Naive thymus-derived CD4-positive, alpha-beta T cell (primary cell): Measurements from ENCODE around the gene LDLRAD4. TPM values are rescaled to one million over a fixed set of nuclear protein-coding genes. Genes with fewer than 3 reads are reported as not detected.

Experiments used
- ATAC-seq: fragments of 150-1000 bp; cut with Tn5 transposase; 2 replicates; pipeline ENCODE4 v1.10.0; 2021; ENCODE audit warnings: mild to moderate bottlenecking, moderate library complexity
- CTCF ChIA-PET: fragments of 350-600 bp; sonication (Branson Sonifier 250); formaldehyde crosslinking; loops from one replicate; lab custom pipeline; 2021; ENCODE audit warnings: antibody characterized with exemption; lab: Charles Lee
- POLR2A ChIA-PET: fragments of 350-600 bp; sonication (Branson Sonifier 250); formaldehyde crosslinking; loops from one replicate; lab custom pipeline; 2021; ENCODE audit warnings: antibody characterized with exemption, inconsistent platforms; lab: Charles Lee
- DNase-seq, 9 donors: peaks; one replicate each; pipeline versions ENCODE4 v3.0.0 to v3.0.0-alpha.2; 2020 to 2022; ENCODE audit warnings: mixed read lengths in 1 of 9
- H3K27ac ChIP-seq: one replicate; pipeline ENCODE4 v1.7.0; 2013; ENCODE audit warnings: mild to moderate bottlenecking, low read depth, low read length, moderate library complexity
- H3K27me3 ChIP-seq, 2 donors: one replicate each; pipeline ENCODE4 v1.7.0; 2013; ENCODE audit warnings: low read length in 2 of 2, mild to moderate bottlenecking in 2 of 2, moderate library complexity in 2 of 2; ENCODE audit not compliant: control insufficient read depth in 2 of 2, insufficient read depth in 2 of 2
- H3K36me3 ChIP-seq, 3 experiments: 1 replicate in 2 of 3; 2 replicates in 1 of 3; pipeline ENCODE4 v1.7.0; 2013; ENCODE audit warnings: low read length in 3 of 3, mild to moderate bottlenecking in 3 of 3, moderate library complexity in 1 of 3; ENCODE audit not compliant: insufficient read depth in 3 of 3, control insufficient read depth in 2 of 3
- H3K4me1 ChIP-seq, 2 donors: one replicate each; pipeline ENCODE4 v1.7.0; 2013; ENCODE audit warnings: low read length in 2 of 2, mild to moderate bottlenecking in 2 of 2, moderate library complexity in 1 of 2; ENCODE audit not compliant: control insufficient read depth in 2 of 2, insufficient read depth in 2 of 2
- H3K4me3 ChIP-seq: 2 replicates; pipeline ENCODE4 v1.7.0; 2013; ENCODE audit warnings: mild to moderate bottlenecking, low read length
- H3K9me3 ChIP-seq, 3 experiments: 1 replicate in 2 of 3; 2 replicates in 1 of 3; pipeline ENCODE4 v1.7.0; 2013; ENCODE audit warnings: low read length in 3 of 3; ENCODE audit not compliant: control insufficient read depth in 2 of 3
- H3K27ac Mint-ChIP-seq, 9 donors: one replicate each; pipeline ENCODE4 v1.8.0; 2020 to 2022; ENCODE audit warnings: mixed read lengths in 9 of 9, mild to moderate bottlenecking in 8 of 9, moderate library complexity in 5 of 9, inconsistent platforms in 2 of 9
- H3K27me3 Mint-ChIP-seq, 5 donors: one replicate each; pipeline ENCODE4 v1.8.0; 2021 to 2022; ENCODE audit warnings: mixed read lengths in 5 of 5, mild to moderate bottlenecking in 1 of 5
- H3K36me3 Mint-ChIP-seq, 5 donors: one replicate each; pipeline ENCODE4 v1.8.0; 2020 to 2022; ENCODE audit warnings: mixed read lengths in 5 of 5, mild to moderate bottlenecking in 3 of 5, inconsistent platforms in 1 of 5
- H3K4me1 Mint-ChIP-seq, 7 donors: one replicate each; pipeline ENCODE4 v1.8.0; 2020 to 2022; ENCODE audit warnings: mixed read lengths in 7 of 7, mild to moderate bottlenecking in 3 of 7, inconsistent platforms in 1 of 7
- H3K4me3 Mint-ChIP-seq, 10 donors: one replicate each; pipeline ENCODE4 v1.8.0; 2020 to 2022; ENCODE audit warnings: mild to moderate bottlenecking in 10 of 10, mixed read lengths in 10 of 10, moderate library complexity in 6 of 10, inconsistent platforms in 2 of 10
- H3K9me3 Mint-ChIP-seq, 11 donors: one replicate each; pipeline ENCODE4 v1.8.0; 2020 to 2022; ENCODE audit warnings: mixed read lengths in 11 of 11, mild to moderate bottlenecking in 4 of 11, inconsistent platforms in 1 of 11, moderate library complexity in 1 of 11
- intact Hi-C, 2 donors: fragments of 100-400 bp; cut with micrococcal nuclease; formaldehyde crosslinking; loops; one replicate each; pipeline ENCODE4 v1.15.1; 2023
- polyA plus RNA-seq, 2 donors: library from polyadenylated mRNA; unstranded; fragments of 300-500 nt; fragmentation: Illumina TruSeq; gene quantifications; one replicate each; pipeline ENCODE4 v1.2.3, GENCODE V29; 2021
- total RNA-seq, 6 experiments: library from RNA in 5 of 6; stranded (reverse) in 5 of 6; gene quantifications; 1 replicate in 5 of 6; 2 replicates in 1 of 6; pipeline ENCODE4 v1.2.3 and lab custom pipeline; 2021 to 2026

The LDLRAD4 gene
- total and polyA plus RNA-seq, 7 experiments from 2014 or later: 13.0 to 84.3 (median 53.7) TPM

- ChIA-PET CTCF (no interaction called here), POLR2A (no interaction called here)
- intact Hi-C loops: no loop called here
- ATAC-seq (no peak), DNase-seq (no peak)
- H3K36me3 Mint-ChIP-seq: peaks cover 0 to 3% (median 0%) of the 10 kb centered on the region in 5 donors
- no peaks in the 10 kb centered on the region for H3K27me3 ChIP-seq
- peaks cover 0 to 12% (median 5%) of the 10 kb centered on the region in 5 donors for H3K27me3 Mint-ChIP-seq
- no peak overlapping the region for H3K27ac ChIP-seq
- H3K9me3 Mint-ChIP-seq: no peaks in the 10 kb centered on the region
- H3K4me1 Mint-ChIP-seq: peaks cover 0 to 9% (median 0%) of the 10 kb centered on the region in 7 donors
- H3K36me3 ChIP-seq: no peaks in the 10 kb centered on the region
- H3K27ac Mint-ChIP-seq: peak overlapping the region in 1 of 9 donors; percentile 6
- H3K9me3 ChIP-seq: no peaks in the 10 kb centered on the region
- no peak overlapping the region for H3K4me3 Mint-ChIP-seq
- no peak overlapping the region for H3K4me3 ChIP-seq
- H3K4me1 ChIP-seq: no peaks in the 10 kb centered on the region
These were observed 34.2 kb upstream of the LDLRAD4 start for GRCh38 chr18:13184396-13184795.

GRCh38 chr18:13185675-13186198, 32.8 kb upstream of the LDLRAD4 start:
- no peak overlapping the region for H3K27ac Mint-ChIP-seq
- no peak for ATAC-seq

GRCh38 chr18:13186687-13187086, 31.9 kb upstream of the LDLRAD4 start:
- Histone ChIP-seq H3K36me3 (no peaks in the 10 kb centered on the region), H3K4me1 (no peaks in the 10 kb centered on the region), H3K4me3 (no peak overlapping the region), H3K27ac (no peak overlapping the region), H3K27me3 (no peaks in the 10 kb centered on the region), H3K9me3 (no peaks in the 10 kb centered on the region)
- Mint-ChIP-seq H3K4me1 (no peaks in the 10 kb centered on the region), H3K27me3 (peaks cover 0 to 21% (median 3%) of the 10 kb centered on the region in 5 donors), H3K36me3 (peaks cover 0 to 2% (median 0%) of the 10 kb centered on the region in 5 donors), H3K27ac (no peak overlapping the region), H3K9me3 (no peaks in the 10 kb centered on the region), H3K4me3 (no peak overlapping the region)
- ATAC-seq: no peak
- CTCF ChIA-PET: interaction anchor here (1.1 kb wide), 1 partner anchor 14 kb away, joined by 5 read pairs; no protein-coding TSS in a partner anchor
- POLR2A ChIA-PET: no interaction called here
- DNase-seq: no peak
- intact Hi-C loops: no loop called here

More at GRCh38 chr18:13185675-13186198, 32.8 kb upstream of the LDLRAD4 start:
- H3K9me3 ChIP-seq: no peaks in the 10 kb centered on the region
- Mint-ChIP-seq H3K9me3 (no peaks in the 10 kb centered on the region), H3K27me3 (peaks cover 0 to 18% (median 5%) of the 10 kb centered on the region in 5 donors), H3K4me1 (no peaks in the 10 kb centered on the region), H3K36me3 (peaks cover 0 to 3% (median 0%) of the 10 kb centered on the region in 5 donors), H3K4me3 (no peak overlapping the region)
- no peak for DNase-seq
- no peaks in the 10 kb centered on the region for H3K4me1 ChIP-seq
- H3K27me3 ChIP-seq: no peaks in the 10 kb centered on the region
- no peaks in the 10 kb centered on the region for H3K36me3 ChIP-seq
- intact Hi-C loops: no loop called here
- ChIA-PET POLR2A (no interaction called here), CTCF (no interaction called here)
- no peak overlapping the region for H3K4me3 ChIP-seq
- H3K27ac ChIP-seq: no peak overlapping the region

- H3K9me3 Mint-ChIP-seq: no peaks in the 10 kb centered on the region
- intact Hi-C loops: no loop called here
- no peak overlapping the region for H3K4me3 Mint-ChIP-seq
- no peaks in the 10 kb centered on the region for H3K36me3 Mint-ChIP-seq
- ChIA-PET CTCF (interaction anchor here (0.6 to 1.1 kb wide), 2 partner anchors 10 to 15 kb away, joined by 3 to 5 read pairs; no protein-coding TSS in a partner anchor), POLR2A (no interaction called here)
- Histone ChIP-seq H3K4me1 (no peaks in the 10 kb centered on the region), H3K9me3 (no peaks in the 10 kb centered on the region), H3K4me3 (no peak overlapping the region), H3K27me3 (no peaks in the 10 kb centered on the region), H3K27ac (no peak overlapping the region), H3K36me3 (no peaks in the 10 kb centered on the region)
- DNase-seq (no peak), ATAC-seq (no peak)
- H3K27ac Mint-ChIP-seq: no peak overlapping the region
- H3K4me1 Mint-ChIP-seq: no peaks in the 10 kb centered on the region
- H3K27me3 Mint-ChIP-seq: peaks cover 0 to 17% (median 0%) of the 10 kb centered on the region in 5 donors
These were observed 31.1 kb upstream of the LDLRAD4 start for GRCh38 chr18:13187498-13187897.

- H3K4me3 Mint-ChIP-seq: no peak overlapping the region
- POLR2A ChIA-PET: no interaction called here
These were observed 27.5 kb upstream of the LDLRAD4 start for GRCh38 chr18:13191031-13191430.

GRCh38 chr18:13191779-13192178, 26.8 kb upstream of the LDLRAD4 start:
- no peaks in the 10 kb centered on the region for H3K4me1 ChIP-seq
- ChIA-PET POLR2A (no interaction called here), CTCF (no interaction called here)
- H3K27me3 ChIP-seq: no peaks in the 10 kb centered on the region
- no peaks in the 10 kb centered on the region for H3K36me3 Mint-ChIP-seq
- H3K4me3 Mint-ChIP-seq: no peak overlapping the region
- DNase-seq (no peak), ATAC-seq (no peak)
- intact Hi-C loops: no loop called here
- no peak overlapping the region for H3K4me3 ChIP-seq
- no peaks in the 10 kb centered on the region for H3K4me1 Mint-ChIP-seq
- no peak overlapping the region for H3K27ac ChIP-seq
- H3K27ac Mint-ChIP-seq: no peak overlapping the region
- H3K9me3 ChIP-seq: no peaks in the 10 kb centered on the region
- H3K36me3 ChIP-seq: no peaks in the 10 kb centered on the region
- peaks cover 0 to 26% (median 0%) of the 10 kb centered on the region in 5 donors for H3K27me3 Mint-ChIP-seq
- H3K9me3 Mint-ChIP-seq: peaks cover 0 to 12% (median 0%) of the 10 kb centered on the region in 11 donors

More at GRCh38 chr18:13191031-13191430, 27.5 kb upstream of the LDLRAD4 start:
- Histone ChIP-seq H3K27ac (no peak overlapping the region), H3K27me3 (no peaks in the 10 kb centered on the region), H3K4me1 (no peaks in the 10 kb centered on the region), H3K36me3 (no peaks in the 10 kb centered on the region), H3K4me3 (no peak overlapping the region), H3K9me3 (no peaks in the 10 kb centered on the region)
- H3K27ac Mint-ChIP-seq: no peak overlapping the region
- DNase-seq (no peak), ATAC-seq (no peak)
- intact Hi-C loops: no loop called here
- peaks cover 0 to 26% (median 0%) of the 10 kb centered on the region in 5 donors for H3K27me3 Mint-ChIP-seq
- peaks cover 0 to 12% (median 0%) of the 10 kb centered on the region in 11 donors for H3K9me3 Mint-ChIP-seq
- no peaks in the 10 kb centered on the region for H3K36me3 Mint-ChIP-seq
- CTCF ChIA-PET: no interaction called here
- H3K4me1 Mint-ChIP-seq: no peaks in the 10 kb centered on the region

GRCh38 chr18:13192970-13193369, 25.6 kb upstream of the LDLRAD4 start:
- Mint-ChIP-seq H3K4me3 (no peak overlapping the region), H3K4me1 (no peaks in the 10 kb centered on the region), H3K27me3 (peaks cover 0 to 31% (median 2%) of the 10 kb centered on the region in 5 donors), H3K27ac (no peak overlapping the region), H3K36me3 (peaks cover 0 to under 1% (median 0%) of the 10 kb centered on the region in 5 donors), H3K9me3 (peaks cover 0 to 14% (median 2%) of the 10 kb centered on the region in 11 donors)
- CTCF ChIA-PET: no interaction called here
- H3K9me3 ChIP-seq: no peaks in the 10 kb centered on the region
- DNase-seq (no peak), ATAC-seq (no peak)
- H3K27ac ChIP-seq: no peak overlapping the region
- POLR2A ChIA-PET: no interaction called here
- no peaks in the 10 kb centered on the region for H3K4me1 ChIP-seq
- intact Hi-C loops: no loop called here
- no peaks in the 10 kb centered on the region for H3K36me3 ChIP-seq
- no peaks in the 10 kb centered on the region for H3K27me3 ChIP-seq
- H3K4me3 ChIP-seq: no peak overlapping the region
